Tibial nerve (tissue), 4 donors: ENCODE results near the gene HAVCR2. TPM values are rescaled to one million over a fixed set of nuclear protein-coding genes. Genes with fewer than 3 reads are reported as not detected.
"Not testable (repeated sequence)": the region's sequence is repeated elsewhere in the genome, so short reads cannot be mapped to it uniquely, and the experiment has no call there.

Experiments
- DNase-seq, 2 donors: peaks; one replicate each; pipeline ENCODE4 v3.0.0-alpha.2; 2019; ENCODE audit warnings: low spot score in 2 of 2
- H3K27ac ChIP-seq, 4 donors: fragments of 200-600 bp; sonication (generic) in 3 of 4; one replicate each; pipeline ENCODE4 v1.5.1; 2017 to 2019; ENCODE audit warnings: mild to moderate bottlenecking in 1 of 4
- H3K27me3 ChIP-seq, 2 donors: fragments of 200-600 bp; sonication (generic) in 1 of 2; one replicate each; pipeline versions ENCODE4 v1.5.1 to v1.6.0; 2017 to 2019
- H3K36me3 ChIP-seq, 3 donors: fragments of 200-600 bp; sonication (generic); one replicate each; pipeline ENCODE4 v1.5.1; 2018 to 2019
- H3K4me1 ChIP-seq, 4 donors: fragments of 200-600 bp; sonication (generic) in 3 of 4; one replicate each; pipeline ENCODE4 v1.5.1; 2017 to 2019
- H3K4me3 ChIP-seq, 4 donors: fragments of 200-600 bp; sonication (generic) in 3 of 4; one replicate each; pipeline ENCODE4 v1.5.1; 2017 to 2019; ENCODE audit warnings: mild to moderate bottlenecking in 1 of 4, moderate library complexity in 1 of 4
- H3K9me3 ChIP-seq, 4 donors: fragments of 200-600 bp; sonication (generic) in 3 of 4; one replicate each; pipeline ENCODE4 v1.5.1; 2017 to 2019
- EP300 ChIP-seq, 2 donors: sonication (generic); formaldehyde crosslinking; IDR thresholded peaks; one replicate each; pipeline ENCODE4 v1.6.1; 2017; ENCODE audit warnings: antibody characterized with exemption in 2 of 2, mild to moderate bottlenecking in 1 of 2
- POLR2A ChIP-seq, 2 donors: fragments of 450-650 bp; IDR thresholded peaks; one replicate each; pipeline ENCODE4 v1.6.1; 2017; ENCODE audit warnings: antibody characterized with exemption in 2 of 2, mild to moderate bottlenecking in 2 of 2, moderate library complexity in 2 of 2
- WGBS, 2 donors: methylation state at CpG; one replicate each; pipeline ENCODE4 v1.1.5; 2018; 5-methylcytosine and 5-hydroxymethylcytosine counted together
- total RNA-seq, 4 donors: library from RNA; depleted of rRNA; stranded (reverse); fragments of >200 nt; gene quantifications; one replicate each; pipeline ENCODE4 v1.1.0, GENCODE V29; 2016
- TF ChIP-seq, protein P1 (sequence below), 5 experiments: fragments of 200-600 bp in 3 of 5; fragments of 450-650 bp in 2 of 5; sonication (generic) in 3 of 5; IDR thresholded peaks; one replicate each; pipeline ENCODE4 v1.5.1; 2016 to 2019; ENCODE audit warnings: antibody characterized with exemption in 5 of 5, mild to moderate bottlenecking in 3 of 5, moderate library complexity in 2 of 5

Gene HAVCR2
- total RNA-seq, 4 donors from 2014 or later = 7.7 to 32.1 (median 13.8) TPM

GRCh38 chr5:157057459-157058370, 51.1 kb downstream of the HAVCR2 start:
- Histone ChIP-seq H3K4me3 (no peak overlapping the region), H3K36me3 (no peaks in the 10 kb centered on the region), H3K27ac (no peak overlapping the region), H3K4me1 (no peaks in the 10 kb centered on the region), H3K27me3 (no peaks in the 10 kb centered on the region), H3K9me3 (no peaks in the 10 kb centered on the region)
- TF ChIP-seq, protein P1, sequence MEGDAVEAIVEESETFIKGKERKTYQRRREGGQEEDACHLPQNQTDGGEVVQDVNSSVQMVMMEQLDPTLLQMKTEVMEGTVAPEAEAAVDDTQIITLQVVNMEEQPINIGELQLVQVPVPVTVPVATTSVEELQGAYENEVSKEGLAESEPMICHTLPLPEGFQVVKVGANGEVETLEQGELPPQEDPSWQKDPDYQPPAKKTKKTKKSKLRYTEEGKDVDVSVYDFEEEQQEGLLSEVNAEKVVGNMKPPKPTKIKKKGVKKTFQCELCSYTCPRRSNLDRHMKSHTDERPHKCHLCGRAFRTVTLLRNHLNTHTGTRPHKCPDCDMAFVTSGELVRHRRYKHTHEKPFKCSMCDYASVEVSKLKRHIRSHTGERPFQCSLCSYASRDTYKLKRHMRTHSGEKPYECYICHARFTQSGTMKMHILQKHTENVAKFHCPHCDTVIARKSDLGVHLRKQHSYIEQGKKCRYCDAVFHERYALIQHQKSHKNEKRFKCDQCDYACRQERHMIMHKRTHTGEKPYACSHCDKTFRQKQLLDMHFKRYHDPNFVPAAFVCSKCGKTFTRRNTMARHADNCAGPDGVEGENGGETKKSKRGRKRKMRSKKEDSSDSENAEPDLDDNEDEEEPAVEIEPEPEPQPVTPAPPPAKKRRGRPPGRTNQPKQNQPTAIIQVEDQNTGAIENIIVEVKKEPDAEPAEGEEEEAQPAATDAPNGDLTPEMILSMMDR (IDR thresholded peaks at IDR 0.05) = no peak
- TF ChIP-seq POLR2A (IDR thresholded peaks at IDR 0.05) = no peak
- TF ChIP-seq EP300 (IDR thresholded peaks at IDR 0.05) = no peak
- WGBS, 2 donors = 88 to 89% methylated on average over 11 of the region's 11 CpGs
- DNase-seq = no peak

GRCh38 chr5:157056848-157057247, 52.0 kb downstream of the HAVCR2 start:
- WGBS, 2 donors = 86 to 90% methylated on average over 6 of the region's 6 CpGs
- not testable (repeated sequence) for H3K36me3 ChIP-seq, H3K9me3 ChIP-seq, DNase-seq, H3K27me3 ChIP-seq, H3K4me3 ChIP-seq, H3K4me1 ChIP-seq, H3K27ac ChIP-seq

DNA sequence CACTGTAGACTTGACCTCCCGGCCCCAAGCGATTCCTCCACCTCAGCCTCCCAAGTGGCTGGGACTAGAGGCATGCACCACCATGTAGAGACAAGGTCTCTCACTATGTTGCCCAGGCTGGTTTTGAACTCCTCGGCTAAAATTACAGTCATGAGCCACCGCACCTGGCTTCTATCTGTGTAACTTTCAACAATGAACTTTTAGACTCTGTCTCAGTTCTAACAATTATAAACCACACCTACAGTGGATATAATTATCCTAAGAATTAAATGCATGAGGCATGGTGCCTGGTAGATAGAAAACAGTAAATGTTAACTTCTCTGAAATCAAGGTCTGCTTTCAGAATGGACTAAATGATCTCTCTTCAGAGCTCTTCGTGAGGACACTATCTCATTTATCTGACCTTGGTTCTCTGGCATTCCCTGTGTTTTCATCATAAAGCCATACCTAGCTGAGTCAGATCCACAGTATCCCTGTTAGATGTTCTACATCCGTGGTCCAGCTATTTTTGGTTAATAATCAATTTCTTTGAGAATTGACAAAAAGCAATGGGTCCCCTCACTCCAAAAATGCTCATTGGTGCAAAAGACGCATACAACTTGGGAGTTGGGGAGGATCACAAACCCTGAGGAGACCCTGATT, 57.1 kb downstream of the HAVCR2 start:
- no peak overlapping the region for H3K27ac ChIP-seq
- WGBS, 2 donors = 75 to 77% methylated on average over 7 of the region's 7 CpGs
- H3K27me3 ChIP-seq = no peaks in the 10 kb centered on the region
- H3K4me1 ChIP-seq = no peaks in the 10 kb centered on the region
- H3K4me3 ChIP-seq = no peak overlapping the region
- no peaks in the 10 kb centered on the region for H3K9me3 ChIP-seq
- TF ChIP-seq, protein P1 (IDR thresholded peaks at IDR 0.05) = no peak
- no peak for TF ChIP-seq EP300 (IDR thresholded peaks at IDR 0.05)
- no peak for TF ChIP-seq POLR2A (IDR thresholded peaks at IDR 0.05)
- no peak for DNase-seq
- no peaks in the 10 kb centered on the region for H3K36me3 ChIP-seq

- no peak overlapping the region for H3K4me3 ChIP-seq
- 74% methylated on average over 5 of the region's 5 CpGs for whole genome bisulfite sequencing, 2 donors
- DNase-seq = no peak
- H3K27me3 ChIP-seq = no peaks in the 10 kb centered on the region
- no peaks in the 10 kb centered on the region for H3K9me3 ChIP-seq
- TF ChIP-seq EP300 (IDR thresholded peaks at IDR 0.05) (no peak), POLR2A (IDR thresholded peaks at IDR 0.05) (no peak)
- TF ChIP-seq, protein P1 (IDR thresholded peaks at IDR 0.05) = no peak
- H3K27ac ChIP-seq = no peak overlapping the region
- H3K36me3 ChIP-seq = no peaks in the 10 kb centered on the region
- H3K4me1 ChIP-seq = no peaks in the 10 kb centered on the region
Observed at GRCh38 chr5:157050050-157050449, 58.8 kb downstream of the HAVCR2 start.

GRCh38 chr5:157049605-157050004, 59.2 kb downstream of the HAVCR2 start:
- H3K27ac ChIP-seq = no peak overlapping the region
- H3K4me1 ChIP-seq = no peaks in the 10 kb centered on the region
- H3K27me3 ChIP-seq = no peaks in the 10 kb centered on the region
- TF ChIP-seq, protein P1 (IDR thresholded peaks at IDR 0.05) = no peak
- TF ChIP-seq EP300 (IDR thresholded peaks at IDR 0.05) = no peak
- no peak for TF ChIP-seq POLR2A (IDR thresholded peaks at IDR 0.05)
- DNase-seq = no peak
- no peaks in the 10 kb centered on the region for H3K36me3 ChIP-seq
- no peak overlapping the region for H3K4me3 ChIP-seq
- 23 to 28% methylated on average over 1 of the region's 1 CpG for WGBS, 2 donors
- no peaks in the 10 kb centered on the region for H3K9me3 ChIP-seq
